ENCODE data around the gene B3GAT1.

- TF ChIP-seq CTCF (conservative IDR thresholded peaks at IDR 0.05 in 1 of 2, IDR thresholded peaks at IDR 0.05 in 1 of 2; ENCODE audit: extremely low read depth in 1 of 2, insufficient read depth in 1 of 2, low read depth in 1 of 2, low read length in 2 of 2) (no peak), EZH2 (IDR thresholded peaks at IDR 0.05; ENCODE audit: borderline replicate concordance, low read length) (no peak)
Measured at GRCh38 chr11:134412203-134413042, at the start of gene B3GAT1.

All from mammary epithelial cell (primary cell).